ENCODE data around the gene ADA. TPM values are rescaled to one million over a fixed set of nuclear protein-coding genes. Genes with fewer than 3 reads are reported as not detected.
A peak's percentile ranks its signal among the peaks of the same experiment; 100 is the strongest.

Gene ADA
- total and polyA plus RNA-seq, 9 of the 15 experiments (the other 6 are each of a cell fraction or from before 2014, with no cell fraction given) = 2.4 to 26.1 (median 5.3) TPM

- BruUV-seq (replicated peaks) = no TSS peak
- no peak for FAIRE-seq
- no peak for ATAC-seq
- no peaks in the 10 kb centered on the region for H3K79me2 ChIP-seq (ENCODE audit: control insufficient read depth, insufficient read depth, low read length)
- no peak overlapping the region for H3K9ac ChIP-seq (ENCODE audit: insufficient read depth in 1 of 2, low read depth in 2 of 2, low read length in 2 of 2)
- H3K27me3 ChIP-seq (ENCODE audit: control insufficient read depth in 2 of 2, insufficient read depth in 2 of 2, low read length in 2 of 2) = peaks cover 10 to 15% of the 10 kb centered on the region in 2 experiments; a peak in 3 of 5 replicates
- 2% methylated on average over 9 of the region's 9 CpGs for WGBS (ENCODE audit: insufficient coverage, low coverage, missing lambda C conversion rate)
- H3K4me2 ChIP-seq (ENCODE audit: insufficient read depth, low read length) = no peak overlapping the region
- no peak for DNase-seq (ENCODE audit: extremely low read depth in 1 of 4, low spot score in 3 of 4)
- ChIA-PET POLR2A (interaction anchor here (1.1 kb wide), 1 partner anchor 39 kb away, joined by 4 read pairs; no protein-coding TSS in a partner anchor), CTCF (ENCODE audit: low intra/inter-chr PET ratio) (no interaction called here)
- no peaks in the 10 kb centered on the region for H3K4me1 ChIP-seq (replicated peaks in 1 of 2; ENCODE audit: control insufficient read depth in 2 of 2, insufficient read depth in 2 of 2, low read length in 2 of 2)
- H3K4me3 ChIP-seq = no peak overlapping the region
- H3K9me3 ChIP-seq (replicated peaks; ENCODE audit: control insufficient read depth, insufficient read depth, low read depth, low read length) = no peaks in the 10 kb centered on the region; the same call in 1 of the 2 replicates
- no peaks in the 10 kb centered on the region for H3K9me1 ChIP-seq (ENCODE audit: control insufficient read depth, insufficient read depth, low read length)
- no peak overlapping the region for H2AFZ ChIP-seq (ENCODE audit: low read depth, low read length)
- H4K20me1 ChIP-seq (replicated peaks; ENCODE audit: control insufficient read depth, insufficient read depth, low read length) = no peaks in the 10 kb centered on the region
- H3K36me3 ChIP-seq (ENCODE audit: control insufficient read depth, insufficient read depth, low read length) = no peaks in the 10 kb centered on the region
- no peak for TF ChIP-seq CBFA2T2 (conservative IDR thresholded peaks at IDR 0.05)
- peak; percentile 85 for TF ChIP-seq ETV1 (tag; conservative IDR thresholded peaks at IDR 0.05; ENCODE audit: low read depth)
- TF ChIP-seq KDM1A (IDR thresholded peaks at IDR 0.05) = 0 out of 4 replicates have a peak, but pooled peaks of 1 of the 2 experiments have one; percentile 24
- TF ChIP-seq NR1H2 (CRISPR knock-in tag; IDR thresholded peaks at IDR 0.05) = no peak
- no peak for TF ChIP-seq NFIC (IDR thresholded peaks at IDR 0.05)
- peak; percentile 40; the same call in 1 of the 2 replicates for TF ChIP-seq ELF1 (tag; IDR thresholded peaks at IDR 0.05)
- peak; percentile 39; the same call in 1 of the 2 replicates for TF ChIP-seq BCOR (IDR thresholded peaks at IDR 0.05)
- TF ChIP-seq ZNF280A (IDR thresholded peaks at IDR 0.05; ENCODE audit: low read depth, partially characterized antibody) = no peak
- TF ChIP-seq RBM25 (IDR thresholded peaks at IDR 0.05; ENCODE audit: low read depth, low read length, severe bottlenecking) = peak; percentile 73
- TF ChIP-seq ZNF133 (CRISPR knock-in tag; IDR thresholded peaks at IDR 0.05) = no peak
- no peak for TF ChIP-seq ARHGAP35 (IDR thresholded peaks at IDR 0.05; ENCODE audit: partially characterized antibody)
- TF ChIP-seq ZBTB33 (CRISPR knock-in tag; IDR thresholded peaks at IDR 0.05) = no peak
- TF ChIP-seq DPF2 (IDR thresholded peaks at IDR 0.05) = no peak
- intact Hi-C loops (cut with micrococcal nuclease) (no loop called here), in situ Hi-C loops (cut with MboI) (no loop called here)
- H3K27ac ChIP-seq (ENCODE audit: extremely low read depth, low read depth, low read length) = no peak overlapping the region
These were observed 39.4 kb upstream of the ADA start for GRCh38 chr20:44690781-44691423.
